SK-N-MC (cell line): ENCODE results near the gene ZNHIT6.

Source experiments
- DNase-seq: peaks from one replicate; pipeline ENCODE4 v3.0.0-alpha.2; 2011; ENCODE audit warnings: low read depth, low spot score
- H3K27ac ChIP-seq: fragments of 200-600 bp; sonication (generic); 2 replicates; pipeline ENCODE4 v1.5.1; 2016; ENCODE audit warnings: mixed run types
- H3K36me3 ChIP-seq: fragments of 200-600 bp; sonication (generic); 2 replicates; pipeline ENCODE4 v1.6.1; 2017; ENCODE audit warnings: antibody characterized with exemption, low read length, mixed read lengths; ENCODE audit not compliant: insufficient read depth
- H3K4me3 ChIP-seq: fragments of 200-600 bp; sonication (generic); 2 replicates; pipeline ENCODE4 v1.5.1; 2016
- H3K9ac ChIP-seq: fragments of 200-600 bp; sonication (generic); 2 replicates; pipeline ENCODE4 v1.8.0; 2017; ENCODE audit warnings: mixed run types, mixed read lengths; ENCODE audit not compliant: insufficient read length
- H3K9me3 ChIP-seq: fragments of 200-600 bp; sonication (generic); 2 replicates; pipeline ENCODE4 v1.6.1; 2017; ENCODE audit warnings: low read depth, mild to moderate bottlenecking, antibody characterized with exemption, low read length, moderate library complexity, mixed read lengths
- EZH2 ChIP-seq: fragments of 200-600 bp; sonication (generic); IDR thresholded peaks from one replicate; pipeline ENCODE4 v1.6.1; 2017; ENCODE audit warnings: antibody characterized with exemption
- FOXP2 ChIP-seq: optimal IDR thresholded peaks from 2 replicates; pipeline ENCODE3; 2011; ENCODE audit warnings: mild to moderate bottlenecking, moderate library complexity; ENCODE audit not compliant: insufficient read depth; ENCODE audit errors: extremely low read length, control extremely low read depth
- POLR2AphosphoS5 ChIP-seq: IDR thresholded peaks from 2 replicates; pipeline ENCODE4 v1.6.1; 2012; ENCODE audit warnings: mild to moderate bottlenecking, low read depth, low read length, borderline replicate concordance

The ZNHIT6 gene

DNA sequence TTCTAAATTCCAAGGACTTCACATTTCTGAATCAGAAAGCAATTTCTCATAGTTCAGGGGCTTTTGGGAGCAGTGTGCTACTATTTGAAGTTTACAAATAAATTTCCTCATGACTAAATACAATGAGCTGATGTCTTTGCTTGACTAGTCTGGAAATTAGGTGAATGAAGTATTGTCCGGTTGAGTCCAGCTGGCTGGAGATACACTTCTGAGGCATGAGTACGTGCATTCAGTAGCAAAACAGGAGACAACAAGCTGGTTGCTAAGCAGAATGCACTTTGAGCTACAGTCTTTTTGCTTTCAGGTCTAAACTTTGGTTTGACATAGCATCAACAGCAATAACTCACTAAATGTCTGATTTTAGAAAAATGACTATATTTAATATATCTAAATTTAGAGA, 27.1 kb downstream of the ZNHIT6 start:
- Histone ChIP-seq H3K9me3 (no peaks in the 10 kb centered on the region), H3K9ac (no peak overlapping the region), H3K27ac (no peak overlapping the region), H3K36me3 (peaks cover 36% of the 10 kb centered on the region), H3K4me3 (no peak overlapping the region)
- DNase-seq = no peak
- TF ChIP-seq POLR2AphosphoS5 (no peak), FOXP2 (no peak), EZH2 (no peak)

DNA sequence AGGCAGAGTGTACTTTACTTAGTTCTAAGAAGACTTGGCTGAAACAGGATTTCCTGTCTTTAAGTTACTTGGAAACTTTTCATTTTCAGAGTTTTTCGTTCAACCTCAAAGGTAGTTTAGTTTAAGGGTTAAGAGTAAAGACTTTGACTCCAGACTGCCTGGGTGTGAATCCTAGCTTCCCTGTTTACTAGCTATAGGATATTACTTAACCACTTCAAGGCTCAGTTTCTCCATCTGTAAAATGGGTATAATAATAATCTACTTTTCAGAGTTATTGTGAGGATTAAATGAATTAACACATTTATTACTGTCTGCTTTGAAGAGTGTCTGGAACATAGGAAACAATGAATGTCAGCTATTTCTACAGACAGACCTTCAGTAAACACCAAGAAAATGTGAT, 30.0 kb downstream of the ZNHIT6 start:
- Histone ChIP-seq H3K9ac (no peak overlapping the region), H3K4me3 (no peak overlapping the region), H3K27ac (no peak overlapping the region), H3K36me3 (peaks cover 34% of the 10 kb centered on the region), H3K9me3 (no peaks in the 10 kb centered on the region)
- no peak for TF ChIP-seq POLR2AphosphoS5
- TF ChIP-seq FOXP2 = no peak
- no peak for TF ChIP-seq EZH2
- DNase-seq = no peak

DNA sequence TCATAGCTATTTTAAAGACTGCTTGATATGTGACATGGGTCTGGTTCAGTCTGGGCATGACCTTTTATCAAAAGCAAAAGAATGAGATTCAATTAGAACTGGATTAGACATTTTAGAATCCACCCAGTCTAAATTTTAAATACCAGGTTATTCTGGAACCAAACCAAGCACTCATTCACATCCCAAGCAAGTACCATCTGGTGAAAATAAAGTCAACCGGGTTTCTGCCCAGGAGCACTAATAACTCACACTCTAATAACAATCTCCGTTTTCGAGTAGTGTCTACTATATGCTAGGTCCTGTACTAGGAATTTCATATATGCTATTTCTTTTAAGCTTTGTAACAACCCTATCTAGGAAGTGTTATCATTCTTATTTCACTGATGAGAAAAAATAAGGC, 30.6 kb downstream of the ZNHIT6 start:
- H3K4me3 ChIP-seq = no peak overlapping the region
- TF ChIP-seq EZH2 = no peak
- no peak for TF ChIP-seq FOXP2
- no peak for TF ChIP-seq POLR2AphosphoS5
- no peaks in the 10 kb centered on the region for H3K9me3 ChIP-seq
- DNase-seq = no peak
- no peak overlapping the region for H3K27ac ChIP-seq
- peaks cover 35% of the 10 kb centered on the region for H3K36me3 ChIP-seq
- no peak overlapping the region for H3K9ac ChIP-seq

DNA sequence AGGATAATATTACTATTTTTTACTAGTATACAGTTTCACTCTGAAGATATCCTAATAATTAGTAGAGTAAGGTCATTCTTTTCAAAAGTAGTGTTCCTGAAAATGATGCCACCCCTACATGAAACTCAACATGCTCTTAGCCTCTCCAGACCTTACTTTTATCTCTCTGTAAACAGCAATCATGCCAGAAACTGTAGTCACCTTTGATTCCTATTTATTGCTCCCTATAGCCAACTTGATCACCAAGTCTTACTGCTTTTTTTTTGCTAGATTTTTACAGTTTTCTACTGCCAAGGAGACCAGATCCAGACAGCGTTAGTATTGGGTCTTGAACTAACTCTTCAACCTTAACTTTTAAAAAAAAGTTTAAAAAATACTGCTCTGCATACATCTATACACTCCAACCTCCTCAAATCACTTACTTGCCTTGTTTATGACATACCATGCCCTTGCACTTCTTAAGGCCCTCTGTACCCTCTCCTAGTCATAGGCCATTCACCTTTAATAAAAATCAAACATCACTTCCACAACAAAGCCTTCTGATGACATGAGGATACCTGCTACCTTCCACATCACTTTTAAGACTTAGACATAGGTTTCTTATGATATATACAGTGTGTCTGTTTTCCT, 36.1 kb downstream of the ZNHIT6 start:
- H3K4me3 ChIP-seq = no peak overlapping the region
- no peak for DNase-seq
- H3K36me3 ChIP-seq = peaks cover 38% of the 10 kb centered on the region
- TF ChIP-seq EZH2 (no peak), FOXP2 (no peak)
- H3K27ac ChIP-seq = no peak overlapping the region
- H3K9me3 ChIP-seq = no peaks in the 10 kb centered on the region
- no peak overlapping the region for H3K9ac ChIP-seq

DNA sequence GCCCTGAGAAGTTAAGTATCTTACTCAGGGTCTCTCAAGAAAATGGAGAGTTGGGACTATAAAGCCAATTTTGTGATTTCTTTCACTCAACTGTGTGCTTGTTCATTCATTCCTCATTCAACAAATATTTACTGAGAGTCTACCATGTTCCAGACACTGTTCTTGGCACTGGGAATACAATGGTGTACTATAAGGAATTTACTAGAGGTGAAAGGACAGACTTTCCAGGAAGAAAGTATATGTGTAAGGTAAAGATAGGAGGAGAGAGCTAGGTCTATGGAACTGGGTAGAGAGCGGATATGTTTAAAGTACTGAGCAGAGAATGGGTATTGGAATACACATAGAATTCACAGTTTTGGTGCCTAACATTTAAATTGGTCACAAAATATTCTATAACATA, 42.3 kb downstream of the ZNHIT6 start:
- Histone ChIP-seq H3K36me3 (peaks cover 30% of the 10 kb centered on the region), H3K9me3 (no peaks in the 10 kb centered on the region), H3K9ac (no peak overlapping the region), H3K27ac (no peak overlapping the region), H3K4me3 (no peak overlapping the region)
- DNase-seq = no peak
- no peak for TF ChIP-seq FOXP2
- TF ChIP-seq POLR2AphosphoS5 = no peak
- no peak for TF ChIP-seq EZH2

DNA sequence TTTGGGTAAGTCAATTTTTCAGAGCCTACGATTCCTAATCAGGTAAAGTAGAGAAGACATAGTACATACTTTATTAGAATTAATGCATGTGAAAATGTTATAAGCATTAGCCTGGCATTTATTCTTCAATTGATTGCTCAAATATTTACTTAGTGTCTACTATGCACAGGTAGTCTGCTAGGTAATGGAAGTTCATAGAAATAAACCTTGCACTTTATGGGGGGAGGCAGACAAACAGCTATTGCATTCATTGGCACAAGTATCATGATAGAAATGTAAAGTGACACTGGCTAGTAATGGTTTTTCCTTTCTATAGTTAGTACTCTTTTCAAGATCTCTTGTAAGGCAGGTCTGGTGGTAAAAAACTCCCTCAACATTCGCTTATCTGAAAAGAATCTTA, 44.9 kb downstream of the ZNHIT6 start:
- H3K4me3 ChIP-seq = no peak overlapping the region
- H3K9ac ChIP-seq = no peak overlapping the region
- TF ChIP-seq POLR2AphosphoS5 (no peak), EZH2 (no peak), FOXP2 (no peak)
- peaks cover 17% of the 10 kb centered on the region for H3K36me3 ChIP-seq
- DNase-seq = no peak
- no peak overlapping the region for H3K27ac ChIP-seq
- H3K9me3 ChIP-seq = no peaks in the 10 kb centered on the region

DNA sequence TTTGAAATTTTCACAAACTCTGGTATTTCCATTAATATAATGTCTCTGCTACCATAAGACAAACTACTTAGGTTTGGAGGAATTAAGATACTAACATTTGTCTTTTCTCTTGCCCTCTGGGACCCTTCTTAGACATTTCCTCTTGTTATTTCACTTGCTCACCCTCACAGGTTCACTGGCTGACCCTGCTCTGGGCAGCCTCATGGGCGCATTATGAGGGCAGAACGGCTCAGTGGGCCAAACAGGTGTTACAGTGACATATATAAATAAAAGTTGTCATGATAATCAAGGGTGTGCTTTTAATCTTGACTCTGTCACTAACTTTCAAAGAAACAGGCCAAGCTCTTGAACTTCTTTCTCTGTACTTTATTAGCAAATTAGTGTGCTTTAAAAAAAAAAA, 46.5 kb downstream of the ZNHIT6 start:
- peak overlapping the region; percentile 89; the same call in 1 of the 2 replicates for H3K27ac ChIP-seq
- DNase-seq = no peak
- TF ChIP-seq EZH2 (no peak), FOXP2 (no peak), POLR2AphosphoS5 (no peak)
- H3K9me3 ChIP-seq = no peaks in the 10 kb centered on the region
- peaks cover 14% of the 10 kb centered on the region for H3K36me3 ChIP-seq
- no peak overlapping the region for H3K9ac ChIP-seq
- H3K4me3 ChIP-seq = no peak overlapping the region

DNA sequence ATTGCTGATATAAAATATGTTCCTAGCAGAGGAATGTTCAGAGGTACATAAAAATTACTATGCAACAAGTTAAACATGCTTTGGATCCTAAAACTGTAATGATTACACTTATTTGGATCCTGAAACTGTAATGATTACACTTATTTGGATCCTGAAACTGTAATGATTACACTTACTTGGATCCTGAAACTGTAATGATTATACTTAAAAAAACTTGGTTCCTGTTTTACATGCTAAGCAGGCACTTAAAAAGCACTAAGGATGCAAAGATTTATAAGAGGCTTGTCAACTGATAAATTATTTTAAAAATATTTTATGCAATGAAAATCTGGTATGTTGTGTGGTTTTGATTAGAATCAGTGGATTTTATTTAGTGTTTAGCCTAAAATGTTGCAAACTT, 47.7 kb downstream of the ZNHIT6 start:
- H3K9ac ChIP-seq = peak overlapping the region; percentile 20
- peak overlapping the region; percentile 89 for H3K27ac ChIP-seq
- DNase-seq = no peak
- no peaks in the 10 kb centered on the region for H3K9me3 ChIP-seq
- peaks cover 12% of the 10 kb centered on the region; the same call in 1 of the 2 replicates for H3K36me3 ChIP-seq
- peak overlapping the region; percentile 54 for H3K4me3 ChIP-seq
- TF ChIP-seq POLR2AphosphoS5 (no peak), FOXP2 (no peak), EZH2 (no peak)

DNA sequence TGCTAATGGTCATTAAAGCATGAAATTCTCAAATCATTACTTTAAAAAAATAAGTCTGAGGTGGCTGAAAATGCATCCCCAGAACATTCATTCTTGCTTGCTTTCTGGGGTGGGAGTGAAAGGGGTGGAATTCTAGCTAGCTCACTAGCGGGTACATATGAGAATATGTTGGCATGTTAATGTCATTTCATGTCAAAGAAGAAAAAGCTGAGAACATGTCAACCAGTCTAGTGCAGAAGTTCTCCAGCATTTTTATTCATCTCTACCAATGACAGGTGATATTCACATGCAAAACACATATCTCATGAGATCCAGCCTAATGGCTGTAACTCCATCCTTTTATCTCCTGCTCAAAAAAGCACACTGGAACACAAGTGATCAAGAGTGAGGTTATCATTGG, 49.1 kb downstream of the ZNHIT6 start:
- Histone ChIP-seq H3K36me3 (peaks cover 20% of the 10 kb centered on the region), H3K27ac (peak overlapping the region; percentile 89)
- TF ChIP-seq FOXP2 (no peak), POLR2AphosphoS5 (no peak), EZH2 (no peak)

More for the DNA sequence above, 49.1 kb downstream of the ZNHIT6 start:
- Histone ChIP-seq H3K9ac (no peak overlapping the region), H3K9me3 (no peaks in the 10 kb centered on the region), H3K4me3 (peak overlapping the region; percentile 54; the same call in 1 of the 2 replicates)
- no peak for DNase-seq
